OCI-LY1 (cell line): Measurements from ENCODE around the gene ACSL6.

ENCODE experiments used
- EZH2 ChIP-seq: fragments of 200-600 bp; sonication (generic), shearing (Covaris generic); IDR thresholded peaks from 2 replicates; pipeline ENCODE4 v1.8.0; 2017; ENCODE audit warnings: borderline replicate concordance, mixed run types, mild to moderate bottlenecking, antibody characterized with exemption, low read length, moderate library complexity, mixed read lengths
- TF ChIP-seq, protein P1 (sequence below): fragments of 200-600 bp; sonication (generic), shearing (Covaris generic); IDR thresholded peaks from 2 replicates; pipeline ENCODE4 v1.5.1; 2017; ENCODE audit warnings: mild to moderate bottlenecking, antibody characterized with exemption, low read length, moderate library complexity, mixed read lengths

GRCh38 chr5:131980696-131981095 lies 30.8 kb downstream of the ACSL6 start:
- TF ChIP-seq, protein P1, sequence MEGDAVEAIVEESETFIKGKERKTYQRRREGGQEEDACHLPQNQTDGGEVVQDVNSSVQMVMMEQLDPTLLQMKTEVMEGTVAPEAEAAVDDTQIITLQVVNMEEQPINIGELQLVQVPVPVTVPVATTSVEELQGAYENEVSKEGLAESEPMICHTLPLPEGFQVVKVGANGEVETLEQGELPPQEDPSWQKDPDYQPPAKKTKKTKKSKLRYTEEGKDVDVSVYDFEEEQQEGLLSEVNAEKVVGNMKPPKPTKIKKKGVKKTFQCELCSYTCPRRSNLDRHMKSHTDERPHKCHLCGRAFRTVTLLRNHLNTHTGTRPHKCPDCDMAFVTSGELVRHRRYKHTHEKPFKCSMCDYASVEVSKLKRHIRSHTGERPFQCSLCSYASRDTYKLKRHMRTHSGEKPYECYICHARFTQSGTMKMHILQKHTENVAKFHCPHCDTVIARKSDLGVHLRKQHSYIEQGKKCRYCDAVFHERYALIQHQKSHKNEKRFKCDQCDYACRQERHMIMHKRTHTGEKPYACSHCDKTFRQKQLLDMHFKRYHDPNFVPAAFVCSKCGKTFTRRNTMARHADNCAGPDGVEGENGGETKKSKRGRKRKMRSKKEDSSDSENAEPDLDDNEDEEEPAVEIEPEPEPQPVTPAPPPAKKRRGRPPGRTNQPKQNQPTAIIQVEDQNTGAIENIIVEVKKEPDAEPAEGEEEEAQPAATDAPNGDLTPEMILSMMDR: no peak
- TF ChIP-seq EZH2: no peak
